Pancreas (tissue), 10 donors: ENCODE measurements around the gene DIPK1A. TPM values are rescaled to one million over a fixed set of nuclear protein-coding genes. Genes with fewer than 3 reads are reported as not detected.

Experiments
- ATAC-seq, 4 donors: fragments of 200-7000 bp; cut with Tn5 transposase; one replicate each; pipeline versions ENCODE4 v1.8.0 to v1.9.1; 2020; ENCODE audit warnings: mild to moderate bottlenecking in 4 of 4, moderate library complexity in 4 of 4
- DNase-seq, 6 donors: peaks; one replicate each; pipeline ENCODE4 v3.0.0-alpha.2; 2020
- FAIRE-seq: peaks from 2 replicates; lab custom pipeline; 2012; peaks lifted over from hg19 to GRCh38; lab: Jason Lieb, UNC
- H3K27ac ChIP-seq, 4 donors: fragments of 200-600 bp; sonication (generic); 1 replicate in 3 of 4; 2 replicates in 1 of 4; pipeline versions ENCODE4 v1.5.0 to v1.8.0; 2020
- H3K27me3 ChIP-seq, 4 donors: fragments of 200-600 bp; one replicate each; pipeline ENCODE4 v1.8.0; 2021
- H3K36me3 ChIP-seq, 3 donors: fragments of 200-600 bp; sonication (generic) in 1 of 3; one replicate each; pipeline versions ENCODE4 v1.5.0 to v1.8.0; 2020 to 2021
- H3K4me1 ChIP-seq, 3 donors: fragments of 200-600 bp; one replicate each; pipeline ENCODE4 v1.8.0; 2021
- H3K4me3 ChIP-seq, 4 donors: fragments of 200-600 bp; sonication (generic) in 2 of 4; one replicate each; pipeline versions ENCODE4 v1.5.0 to v1.8.0; 2020 to 2021
- H3K9me3 ChIP-seq, 4 donors: fragments of 200-600 bp; one replicate each; pipeline ENCODE4 v1.8.0; 2021
- WGBS, 2 donors: extraction: QIAGEN DNeasy Blood & Tissue Kit; methylation state at CpG; one replicate each; pipeline ENCODE4 v1.1.7; 2013; 5-methylcytosine and 5-hydroxymethylcytosine counted together
- intact Hi-C, 3 donors: fragments of 100-400 bp; cut with DNase I; formaldehyde crosslinking; loops; one replicate each; pipeline versions ENCODE4 v1.11.1 to v1.14.2; 2022
- polyA plus RNA-seq, 2 donors: library from polyadenylated mRNA; stranded (reverse); fragments of 200-250 nt; gene quantifications; one replicate each; pipeline ENCODE4 v1.2.3, GENCODE V29; 2013
- total RNA-seq, 6 donors: library from RNA; stranded (reverse); fragmentation: NEBNext Ultra II Directional in 4 of 6; extraction: Animal tissue kit (Norgen Biotek cat#: 25700) in 4 of 6; gene quantifications; one replicate each; pipeline versions ENCODE4 v1.2.1 to v1.2.4, GENCODE V29; 2021 to 2023
- TF ChIP-seq, protein P1 (sequence below), 4 donors: fragments of 200-600 bp; sonication (generic) in 3 of 4; IDR thresholded peaks; one replicate each; pipeline versions ENCODE4 v1.5.0 to v1.8.0; 2021; ENCODE audit warnings: antibody characterized with exemption in 4 of 4
- donor health status: healthy with polysubstance abuse.
- donor health status: DM: no; HTN: no; CAD: no; lungs with moderate emphysema.
- donor health status: DM: no; HTN: no; CAD: no.
- donor health status: control.
- donor health status: control.
- donor health status: Bipolar disorder and iron deficiency.
- donor health status: DM: yes; HTN: yes; CAD: no.
- donor health status: DM: no; HTN: no; CAD: no.
- donor health status: DM: no; HTN: no; CAD: no.
- donor health status: DM: yes; HTN: yes; CAD: no.

The DIPK1A gene
- total and polyA plus RNA-seq, 8 donors, result 0.80 to 5.4 (median 2.0) TPM

DNA sequence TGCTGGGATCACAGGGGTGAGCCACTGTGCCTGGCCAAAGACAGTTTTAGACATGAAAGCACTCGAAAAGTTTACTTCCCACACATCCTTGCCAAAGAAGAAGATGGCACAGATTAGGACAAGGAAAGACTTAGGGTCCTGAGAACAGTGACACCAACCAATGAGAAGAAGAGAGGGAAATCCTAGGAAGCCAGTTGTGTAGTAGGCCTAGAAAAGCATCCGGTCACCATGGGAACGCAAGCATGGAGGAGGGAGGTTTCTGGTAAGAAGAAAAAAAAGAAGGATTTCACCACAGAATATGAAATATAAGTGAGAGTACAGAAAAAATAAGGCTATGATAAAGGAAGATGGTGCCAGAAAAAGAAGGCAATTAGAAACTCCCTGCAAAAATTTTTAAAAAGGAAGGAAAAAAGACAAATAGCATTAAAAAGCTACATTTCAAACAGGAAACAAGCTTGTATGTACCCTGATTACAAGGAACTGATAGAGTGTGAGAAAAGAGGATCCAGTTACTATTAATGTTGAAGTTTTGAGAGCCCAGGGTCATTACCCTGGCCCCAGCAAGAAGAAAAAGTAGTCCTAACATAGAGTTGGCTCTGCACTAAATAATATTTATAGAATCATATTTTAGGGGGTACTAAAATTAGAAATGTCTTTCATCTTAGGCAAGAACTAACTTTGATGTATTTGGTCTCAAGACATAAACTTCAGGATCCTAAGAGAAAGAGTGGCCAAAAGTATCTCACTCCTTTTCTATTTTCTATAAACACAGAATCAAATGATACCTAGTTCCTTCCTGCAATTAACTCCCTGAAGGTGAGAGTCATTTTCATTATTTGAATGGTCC lies 16.1 kb downstream of the DIPK1A start:
- no peaks in the 10 kb centered on the region for H3K36me3 ChIP-seq
- H3K27me3 ChIP-seq, result no peaks in the 10 kb centered on the region
- FAIRE-seq (no peak), ATAC-seq (no peak), DNase-seq (no peak)
- H3K9me3 ChIP-seq, result no peaks in the 10 kb centered on the region
- H3K4me1 ChIP-seq, result peaks cover 0 to 4% (median 0%) of the 10 kb centered on the region in 3 donors
- intact Hi-C loops, result no loop called here
- TF ChIP-seq, protein P1, sequence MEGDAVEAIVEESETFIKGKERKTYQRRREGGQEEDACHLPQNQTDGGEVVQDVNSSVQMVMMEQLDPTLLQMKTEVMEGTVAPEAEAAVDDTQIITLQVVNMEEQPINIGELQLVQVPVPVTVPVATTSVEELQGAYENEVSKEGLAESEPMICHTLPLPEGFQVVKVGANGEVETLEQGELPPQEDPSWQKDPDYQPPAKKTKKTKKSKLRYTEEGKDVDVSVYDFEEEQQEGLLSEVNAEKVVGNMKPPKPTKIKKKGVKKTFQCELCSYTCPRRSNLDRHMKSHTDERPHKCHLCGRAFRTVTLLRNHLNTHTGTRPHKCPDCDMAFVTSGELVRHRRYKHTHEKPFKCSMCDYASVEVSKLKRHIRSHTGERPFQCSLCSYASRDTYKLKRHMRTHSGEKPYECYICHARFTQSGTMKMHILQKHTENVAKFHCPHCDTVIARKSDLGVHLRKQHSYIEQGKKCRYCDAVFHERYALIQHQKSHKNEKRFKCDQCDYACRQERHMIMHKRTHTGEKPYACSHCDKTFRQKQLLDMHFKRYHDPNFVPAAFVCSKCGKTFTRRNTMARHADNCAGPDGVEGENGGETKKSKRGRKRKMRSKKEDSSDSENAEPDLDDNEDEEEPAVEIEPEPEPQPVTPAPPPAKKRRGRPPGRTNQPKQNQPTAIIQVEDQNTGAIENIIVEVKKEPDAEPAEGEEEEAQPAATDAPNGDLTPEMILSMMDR (IDR thresholded peaks at IDR 0.05), result no peak
- H3K27ac ChIP-seq, result no peak overlapping the region
- H3K4me3 ChIP-seq, result no peak overlapping the region
- 85 to 88% methylated on average over 3 of the region's 3 CpGs for WGBS, 2 donors

DNA sequence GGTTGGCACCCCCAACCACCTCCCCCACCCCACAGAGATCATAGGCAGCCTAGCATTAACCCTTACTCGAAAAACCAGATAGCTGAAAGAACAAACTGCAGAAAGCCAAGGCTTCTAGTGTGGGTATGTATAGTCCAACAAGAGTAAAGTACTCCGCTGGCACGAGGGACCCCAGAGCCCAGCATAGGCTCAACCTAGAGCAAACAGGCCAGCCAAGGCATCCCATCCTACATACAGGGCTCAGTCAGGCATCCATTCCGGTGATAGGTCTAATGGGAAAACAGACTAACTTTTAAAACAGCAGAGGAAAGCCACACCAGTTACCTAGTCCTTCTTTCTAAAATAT lies 17.8 kb downstream of the DIPK1A start:
- H3K4me1 ChIP-seq, result peaks cover 0 to 4% (median 0%) of the 10 kb centered on the region in 3 donors
- no peak for FAIRE-seq
- no peak overlapping the region for H3K27ac ChIP-seq
- peak in 2 of 4 donors; percentile 11 to 23 for ATAC-seq
- H3K27me3 ChIP-seq, result no peaks in the 10 kb centered on the region
- WGBS, 2 donors, result 75 to 79% methylated on average over 4 of the region's 4 CpGs
- intact Hi-C loops, result no loop called here
- H3K36me3 ChIP-seq, result no peaks in the 10 kb centered on the region
- TF ChIP-seq, protein P1 (IDR thresholded peaks at IDR 0.05), result no peak
- H3K9me3 ChIP-seq, result no peaks in the 10 kb centered on the region
- no peak overlapping the region for H3K4me3 ChIP-seq
- no peak for DNase-seq

DNA sequence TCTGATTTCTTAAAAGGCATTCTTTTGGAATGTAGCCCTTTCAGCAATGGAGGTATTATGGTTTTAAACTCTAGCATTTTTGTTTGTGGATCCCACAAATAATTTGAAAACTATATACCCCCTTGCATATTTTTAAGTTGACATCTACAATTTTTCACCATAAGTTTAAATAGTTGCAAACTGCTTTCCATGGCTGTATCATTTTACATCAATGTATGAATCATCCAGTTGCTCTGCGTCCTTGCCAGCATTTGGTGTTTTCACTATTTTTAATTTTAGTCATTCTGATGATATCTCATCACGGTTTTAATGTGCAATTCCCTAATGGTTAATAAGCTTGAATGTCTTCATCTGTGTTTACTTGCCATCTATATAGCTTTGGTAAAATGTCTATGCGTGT lies 20.7 kb downstream of the DIPK1A start:
- Histone ChIP-seq H3K36me3 (no peaks in the 10 kb centered on the region), H3K9me3 (no peaks in the 10 kb centered on the region), H3K27ac (no peak overlapping the region), H3K27me3 (no peaks in the 10 kb centered on the region), H3K4me3 (no peak overlapping the region), H3K4me1 (peaks cover 0 to 4% (median 0%) of the 10 kb centered on the region in 3 donors)
- intact Hi-C loops, result no loop called here
- DNase-seq (no peak), FAIRE-seq (no peak), ATAC-seq (no peak)
- TF ChIP-seq, protein P1 (IDR thresholded peaks at IDR 0.05), result no peak
- WGBS, 2 donors, result 82 to 91% methylated on average over 3 of the region's 3 CpGs

DNA sequence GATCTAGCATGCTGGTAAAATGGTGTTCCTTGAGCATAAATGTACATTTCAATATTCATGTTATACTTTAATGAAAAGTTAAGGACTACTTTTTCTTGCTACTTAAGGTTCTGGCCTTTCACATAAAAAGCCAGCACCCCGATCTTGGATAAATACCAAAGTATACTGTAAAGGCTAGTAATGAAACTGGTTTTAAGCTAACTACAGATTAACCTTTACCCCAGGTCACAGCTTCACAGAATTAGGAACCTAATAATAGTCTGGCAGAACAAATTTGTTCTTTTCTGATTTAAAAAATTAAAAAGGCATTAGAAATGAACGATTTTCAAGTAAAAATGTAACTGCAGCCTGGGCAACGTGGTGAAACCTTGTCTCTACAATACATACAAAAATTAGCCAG lies 23.5 kb downstream of the DIPK1A start:
- Histone ChIP-seq H3K27ac (no peak overlapping the region), H3K36me3 (no peaks in the 10 kb centered on the region), H3K4me1 (peaks cover 0 to 20% (median 14%) of the 10 kb centered on the region in 3 donors), H3K9me3 (no peaks in the 10 kb centered on the region), H3K4me3 (no peak overlapping the region), H3K27me3 (no peaks in the 10 kb centered on the region)
- 71% methylated on average over 3 of the region's 3 CpGs for WGBS, 2 donors
- FAIRE-seq, result no peak
- ATAC-seq, result no peak
- TF ChIP-seq, protein P1 (IDR thresholded peaks at IDR 0.05), result no peak
- DNase-seq, result no peak
- intact Hi-C loops, result no loop called here

DNA sequence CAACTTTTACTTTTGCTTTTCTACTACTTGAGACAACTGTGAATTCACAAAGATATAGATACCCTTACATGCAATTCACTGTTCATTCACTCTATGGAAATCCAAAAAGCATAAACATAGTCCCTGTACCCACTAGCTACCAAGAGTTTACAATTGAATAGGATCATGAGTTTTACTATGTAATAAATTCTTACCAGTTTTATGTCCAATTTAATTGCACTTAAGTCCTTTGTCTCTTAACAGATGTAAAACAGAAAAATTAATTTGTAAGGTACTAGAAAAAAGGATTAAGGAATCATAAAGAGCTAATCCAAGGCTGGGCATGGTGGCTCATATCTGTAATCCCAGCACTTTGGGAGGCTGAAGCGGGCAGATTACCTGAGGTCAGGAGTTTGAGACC lies 24.4 kb downstream of the DIPK1A start:
- intact Hi-C loops, result no loop called here
- DNase-seq (no peak), FAIRE-seq (no peak), ATAC-seq (no peak)
- no peak overlapping the region for H3K4me3 ChIP-seq
- H3K9me3 ChIP-seq, result no peaks in the 10 kb centered on the region
- no peak overlapping the region for H3K27ac ChIP-seq
- H3K36me3 ChIP-seq, result no peaks in the 10 kb centered on the region
- TF ChIP-seq, protein P1 (IDR thresholded peaks at IDR 0.05), result no peak
- no peaks in the 10 kb centered on the region for H3K27me3 ChIP-seq
- WGBS, 2 donors, result 92 to 100% methylated on average over 1 of the region's 1 CpG
- peaks cover 0 to 20% (median 14%) of the 10 kb centered on the region in 3 donors for H3K4me1 ChIP-seq
